ENCODE measurements around the gene COL19A1. TPM values are rescaled to one million over a fixed set of nuclear protein-coding genes. Genes with fewer than 3 reads are reported as not detected.

The COL19A1 gene
- polyA plus RNA-seq, 1 of the 3 experiments (the other 2 are of a cell fraction): 0.15 TPM

DNA sequence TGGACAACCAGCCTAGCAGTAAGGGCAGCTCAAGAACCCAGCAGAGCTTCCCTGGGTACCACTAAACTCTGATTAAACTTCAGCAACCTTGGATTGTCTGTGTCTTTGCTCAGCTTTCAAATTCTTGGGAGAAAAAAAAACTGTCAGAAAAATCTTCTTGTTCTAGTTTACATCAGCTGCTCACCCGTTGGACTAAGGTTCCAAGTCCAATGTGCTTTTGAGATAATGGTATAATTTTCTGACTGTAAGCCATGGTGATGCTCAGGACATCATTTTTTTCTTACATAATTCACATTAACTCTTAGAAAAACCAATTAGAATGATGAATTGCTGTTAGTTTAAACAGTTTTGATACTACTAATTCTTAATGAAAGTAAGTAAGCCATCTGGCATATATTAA, 290.7 kb downstream of the COL19A1 start:
- H3K27ac ChIP-seq (ENCODE audit: low read depth in 2 of 2, low read length in 1 of 2): no peak overlapping the region
- WGBS (ENCODE audit: low lambda C conversion rate): 0% methylated on average over 1 of the region's 1 CpG
- H3K79me2 ChIP-seq (ENCODE audit: insufficient read depth): no peaks in the 10 kb centered on the region
- H3K4me2 ChIP-seq: no peak overlapping the region
- no peak for DNase-seq
- H3K4me3 ChIP-seq (ENCODE audit: low read depth in 2 of 2, low read length in 1 of 2): no peak overlapping the region
- H3K4me1 ChIP-seq (ENCODE audit: control insufficient read depth in 1 of 2, insufficient read depth in 2 of 2, low read depth in 1 of 2, low read length in 1 of 2): no peaks in the 10 kb centered on the region; a peak in 1 of 4 replicates
- H3K36me3 ChIP-seq (replicated peaks in 1 of 2; ENCODE audit: control insufficient read depth in 1 of 2, insufficient read depth in 2 of 2, low read length in 1 of 2): no peaks in the 10 kb centered on the region
- TF ChIP-seq NRF1 (IDR thresholded peaks at IDR 0.05; ENCODE audit: low read depth, low read length) (no peak), RFX5 (IDR thresholded peaks at IDR 0.05; ENCODE audit: low read length) (no peak), NFIC (IDR thresholded peaks at IDR 0.05; ENCODE audit: borderline replicate concordance) (no peak), EP300 (IDR thresholded peaks at IDR 0.05; ENCODE audit: borderline replicate concordance in 1 of 2, low read depth in 1 of 2, low read length in 1 of 2) (no peak), GABPA (IDR thresholded peaks at IDR 0.05; ENCODE audit: low read depth) (no peak)
- TF ChIP-seq, protein P1, sequence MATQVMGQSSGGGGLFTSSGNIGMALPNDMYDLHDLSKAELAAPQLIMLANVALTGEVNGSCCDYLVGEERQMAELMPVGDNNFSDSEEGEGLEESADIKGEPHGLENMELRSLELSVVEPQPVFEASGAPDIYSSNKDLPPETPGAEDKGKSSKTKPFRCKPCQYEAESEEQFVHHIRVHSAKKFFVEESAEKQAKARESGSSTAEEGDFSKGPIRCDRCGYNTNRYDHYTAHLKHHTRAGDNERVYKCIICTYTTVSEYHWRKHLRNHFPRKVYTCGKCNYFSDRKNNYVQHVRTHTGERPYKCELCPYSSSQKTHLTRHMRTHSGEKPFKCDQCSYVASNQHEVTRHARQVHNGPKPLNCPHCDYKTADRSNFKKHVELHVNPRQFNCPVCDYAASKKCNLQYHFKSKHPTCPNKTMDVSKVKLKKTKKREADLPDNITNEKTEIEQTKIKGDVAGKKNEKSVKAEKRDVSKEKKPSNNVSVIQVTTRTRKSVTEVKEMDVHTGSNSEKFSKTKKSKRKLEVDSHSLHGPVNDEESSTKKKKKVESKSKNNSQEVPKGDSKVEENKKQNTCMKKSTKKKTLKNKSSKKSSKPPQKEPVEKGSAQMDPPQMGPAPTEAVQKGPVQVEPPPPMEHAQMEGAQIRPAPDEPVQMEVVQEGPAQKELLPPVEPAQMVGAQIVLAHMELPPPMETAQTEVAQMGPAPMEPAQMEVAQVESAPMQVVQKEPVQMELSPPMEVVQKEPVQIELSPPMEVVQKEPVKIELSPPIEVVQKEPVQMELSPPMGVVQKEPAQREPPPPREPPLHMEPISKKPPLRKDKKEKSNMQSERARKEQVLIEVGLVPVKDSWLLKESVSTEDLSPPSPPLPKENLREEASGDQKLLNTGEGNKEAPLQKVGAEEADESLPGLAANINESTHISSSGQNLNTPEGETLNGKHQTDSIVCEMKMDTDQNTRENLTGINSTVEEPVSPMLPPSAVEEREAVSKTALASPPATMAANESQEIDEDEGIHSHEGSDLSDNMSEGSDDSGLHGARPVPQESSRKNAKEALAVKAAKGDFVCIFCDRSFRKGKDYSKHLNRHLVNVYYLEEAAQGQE (IDR thresholded peaks at IDR 0.05; ENCODE audit: low read depth, low read length): no peak
- TF ChIP-seq, protein P2, sequence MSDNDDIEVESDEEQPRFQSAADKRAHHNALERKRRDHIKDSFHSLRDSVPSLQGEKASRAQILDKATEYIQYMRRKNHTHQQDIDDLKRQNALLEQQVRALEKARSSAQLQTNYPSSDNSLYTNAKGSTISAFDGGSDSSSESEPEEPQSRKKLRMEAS (IDR thresholded peaks at IDR 0.05; ENCODE audit: low read depth): no peak
- TF ChIP-seq, protein P3, sequence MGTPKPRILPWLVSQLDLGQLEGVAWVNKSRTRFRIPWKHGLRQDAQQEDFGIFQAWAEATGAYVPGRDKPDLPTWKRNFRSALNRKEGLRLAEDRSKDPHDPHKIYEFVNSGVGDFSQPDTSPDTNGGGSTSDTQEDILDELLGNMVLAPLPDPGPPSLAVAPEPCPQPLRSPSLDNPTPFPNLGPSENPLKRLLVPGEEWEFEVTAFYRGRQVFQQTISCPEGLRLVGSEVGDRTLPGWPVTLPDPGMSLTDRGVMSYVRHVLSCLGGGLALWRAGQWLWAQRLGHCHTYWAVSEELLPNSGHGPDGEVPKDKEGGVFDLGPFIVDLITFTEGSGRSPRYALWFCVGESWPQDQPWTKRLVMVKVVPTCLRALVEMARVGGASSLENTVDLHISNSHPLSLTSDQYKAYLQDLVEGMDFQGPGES (IDR thresholded peaks at IDR 0.05; ENCODE audit: low read depth, low read length): no peak
- TF ChIP-seq, protein P4, sequence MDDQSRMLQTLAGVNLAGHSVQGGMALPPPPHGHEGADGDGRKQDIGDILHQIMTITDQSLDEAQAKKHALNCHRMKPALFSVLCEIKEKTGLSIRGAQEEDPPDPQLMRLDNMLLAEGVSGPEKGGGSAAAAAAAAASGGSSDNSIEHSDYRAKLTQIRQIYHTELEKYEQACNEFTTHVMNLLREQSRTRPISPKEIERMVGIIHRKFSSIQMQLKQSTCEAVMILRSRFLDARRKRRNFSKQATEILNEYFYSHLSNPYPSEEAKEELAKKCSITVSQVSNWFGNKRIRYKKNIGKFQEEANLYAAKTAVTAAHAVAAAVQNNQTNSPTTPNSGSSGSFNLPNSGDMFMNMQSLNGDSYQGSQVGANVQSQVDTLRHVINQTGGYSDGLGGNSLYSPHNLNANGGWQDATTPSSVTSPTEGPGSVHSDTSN (IDR thresholded peaks at IDR 0.05): no peak
- CTCF ChIA-PET: interaction anchor here (0.7 to 1.3 kb wide), 3 partner anchors 9 to 36 kb away, joined by 3 to 4 read pairs (median 3); no protein-coding TSS in a partner anchor
- no peaks in the 10 kb centered on the region for H3K27me3 ChIP-seq (ENCODE audit: insufficient read depth)
- H3K9ac ChIP-seq: no peak overlapping the region
- H3K9me2 ChIP-seq: no peaks in the 10 kb centered on the region
- no peaks in the 10 kb centered on the region for H3F3A ChIP-seq (replicated peaks; ENCODE audit: insufficient read depth)
- H4K20me1 ChIP-seq (ENCODE audit: insufficient read depth): no peaks in the 10 kb centered on the region
- H2AFZ ChIP-seq (ENCODE audit: low read depth): no peak overlapping the region
- POLR2A ChIA-PET: no interaction called here
- no peaks in the 10 kb centered on the region for H3K9me3 ChIP-seq

DNA sequence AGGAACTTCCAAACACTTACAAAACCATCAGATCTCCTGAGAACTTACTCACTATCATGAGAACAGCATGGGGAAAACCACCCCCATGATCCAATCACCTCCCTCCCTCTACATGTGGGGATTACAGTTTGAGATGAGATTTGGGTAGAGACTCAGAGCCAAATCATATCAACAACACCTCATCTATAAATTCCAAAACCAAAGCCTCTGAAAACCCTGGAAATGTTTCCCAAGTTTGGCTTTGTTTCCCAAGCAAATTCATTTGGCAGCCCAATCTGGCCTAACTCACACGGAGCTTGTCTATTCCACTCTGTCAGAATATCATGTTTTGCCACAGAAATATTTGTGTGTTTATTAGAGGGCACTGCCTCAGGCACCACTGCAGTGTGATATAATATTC, 293.9 kb downstream of the COL19A1 start:
- Histone ChIP-seq H3K36me3 (replicated peaks in 1 of 2; ENCODE audit: control insufficient read depth in 1 of 2, insufficient read depth in 2 of 2, low read length in 1 of 2) (no peaks in the 10 kb centered on the region), H3K27ac (ENCODE audit: low read depth in 2 of 2, low read length in 1 of 2) (no peak overlapping the region), H3K79me2 (ENCODE audit: insufficient read depth) (no peaks in the 10 kb centered on the region), H3K4me3 (ENCODE audit: low read depth in 2 of 2, low read length in 1 of 2) (no peak overlapping the region), H4K20me1 (ENCODE audit: insufficient read depth) (no peaks in the 10 kb centered on the region), H3K9me2 (no peaks in the 10 kb centered on the region), H2AFZ (ENCODE audit: low read depth) (no peak overlapping the region), H3F3A (replicated peaks; ENCODE audit: insufficient read depth) (no peaks in the 10 kb centered on the region), H3K4me2 (no peak overlapping the region), H3K9ac (no peak overlapping the region), H3K9me3 (no peaks in the 10 kb centered on the region), H3K4me1 (ENCODE audit: control insufficient read depth in 1 of 2, insufficient read depth in 2 of 2, low read depth in 1 of 2, low read length in 1 of 2) (no peaks in the 10 kb centered on the region; a peak in 1 of 4 replicates), H3K27me3 (ENCODE audit: insufficient read depth) (no peaks in the 10 kb centered on the region)
- TF ChIP-seq JUND (IDR thresholded peaks at IDR 0.05): no peak
- TF ChIP-seq, protein P5, sequence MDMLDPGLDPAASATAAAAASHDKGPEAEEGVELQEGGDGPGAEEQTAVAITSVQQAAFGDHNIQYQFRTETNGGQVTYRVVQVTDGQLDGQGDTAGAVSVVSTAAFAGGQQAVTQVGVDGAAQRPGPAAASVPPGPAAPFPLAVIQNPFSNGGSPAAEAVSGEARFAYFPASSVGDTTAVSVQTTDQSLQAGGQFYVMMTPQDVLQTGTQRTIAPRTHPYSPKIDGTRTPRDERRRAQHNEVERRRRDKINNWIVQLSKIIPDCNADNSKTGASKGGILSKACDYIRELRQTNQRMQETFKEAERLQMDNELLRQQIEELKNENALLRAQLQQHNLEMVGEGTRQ (IDR thresholded peaks at IDR 0.05; ENCODE audit: borderline replicate concordance, low read depth, low read length): no peak
- TF ChIP-seq, protein P6, sequence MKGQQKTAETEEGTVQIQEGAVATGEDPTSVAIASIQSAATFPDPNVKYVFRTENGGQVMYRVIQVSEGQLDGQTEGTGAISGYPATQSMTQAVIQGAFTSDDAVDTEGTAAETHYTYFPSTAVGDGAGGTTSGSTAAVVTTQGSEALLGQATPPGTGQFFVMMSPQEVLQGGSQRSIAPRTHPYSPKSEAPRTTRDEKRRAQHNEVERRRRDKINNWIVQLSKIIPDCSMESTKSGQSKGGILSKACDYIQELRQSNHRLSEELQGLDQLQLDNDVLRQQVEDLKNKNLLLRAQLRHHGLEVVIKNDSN (IDR thresholded peaks at IDR 0.05; ENCODE audit: borderline replicate concordance, low read depth): no peak
- no peak for TF ChIP-seq POLR2AphosphoS5 (IDR thresholded peaks at IDR 0.05; ENCODE audit: low read depth, low read length)
- no peak for TF ChIP-seq FOXM1 (IDR thresholded peaks at IDR 0.05; ENCODE audit: low read depth)
- TF ChIP-seq RCOR1 (IDR thresholded peaks at IDR 0.05; ENCODE audit: low read length): no peak
- no peak for TF ChIP-seq NFIC (IDR thresholded peaks at IDR 0.05; ENCODE audit: borderline replicate concordance)
- TF ChIP-seq, protein P7, sequence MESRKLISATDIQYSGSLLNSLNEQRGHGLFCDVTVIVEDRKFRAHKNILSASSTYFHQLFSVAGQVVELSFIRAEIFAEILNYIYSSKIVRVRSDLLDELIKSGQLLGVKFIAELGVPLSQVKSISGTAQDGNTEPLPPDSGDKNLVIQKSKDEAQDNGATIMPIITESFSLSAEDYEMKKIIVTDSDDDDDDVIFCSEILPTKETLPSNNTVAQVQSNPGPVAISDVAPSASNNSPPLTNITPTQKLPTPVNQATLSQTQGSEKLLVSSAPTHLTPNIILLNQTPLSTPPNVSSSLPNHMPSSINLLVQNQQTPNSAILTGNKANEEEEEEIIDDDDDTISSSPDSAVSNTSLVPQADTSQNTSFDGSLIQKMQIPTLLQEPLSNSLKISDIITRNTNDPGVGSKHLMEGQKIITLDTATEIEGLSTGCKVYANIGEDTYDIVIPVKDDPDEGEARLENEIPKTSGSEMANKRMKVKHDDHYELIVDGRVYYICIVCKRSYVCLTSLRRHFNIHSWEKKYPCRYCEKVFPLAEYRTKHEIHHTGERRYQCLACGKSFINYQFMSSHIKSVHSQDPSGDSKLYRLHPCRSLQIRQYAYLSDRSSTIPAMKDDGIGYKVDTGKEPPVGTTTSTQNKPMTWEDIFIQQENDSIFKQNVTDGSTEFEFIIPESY (IDR thresholded peaks at IDR 0.05; ENCODE audit: borderline replicate concordance, low read depth): no peak
- no peak for TF ChIP-seq EZH2phosphoT487 (IDR thresholded peaks at IDR 0.05; ENCODE audit: borderline replicate concordance, low read depth)
- ChIA-PET CTCF (no interaction called here), POLR2A (no interaction called here)
- DNase-seq: no peak
- WGBS (ENCODE audit: low lambda C conversion rate): 58% methylated on average over 1 of the region's 1 CpG

Measured in SK-N-SH (cell line).